Measurements from ENCODE around the gene PFDN5. TPM values are rescaled to one million over a fixed set of nuclear protein-coding genes. Genes with fewer than 3 reads are reported as not detected.
A peak's percentile ranks its signal among the peaks of the same experiment; 100 is the strongest.
"Not testable (repeated sequence)": the region's sequence is repeated elsewhere in the genome, so short reads cannot be mapped to it uniquely, and the experiment has no call there.

The PFDN5 gene
- total RNA-seq, 4 donors from 2014 or later: 656 to 1,200 (median 763) TPM

- Histone ChIP-seq H3K27me3 (no peaks in the 10 kb centered on the region), H3K27ac (no peak overlapping the region), H3K9me3 (no peaks in the 10 kb centered on the region), H3K36me3 (no peaks in the 10 kb centered on the region), H3K4me3 (replicated peaks in 1 of 3) (no peak overlapping the region), H3K4me1 (peaks cover 20 to 23% of the 10 kb centered on the region in 2 donors)
- TF ChIP-seq POLR2A (IDR thresholded peaks at IDR 0.05) (no peak), CTCF (IDR thresholded peaks at IDR 0.05) (no peak)
- intact Hi-C loops (cut with DNase I): no loop called here
- DNase-seq: no peak
These were observed 2.9 kb upstream of the PFDN5 start for GRCh38 chr12:53292426-53292825.

- peaks cover 40 to 51% of the 10 kb centered on the region in 2 donors for H3K4me1 ChIP-seq
- intact Hi-C loops (cut with DNase I): no loop called here
- 3 to 5% methylated on average over 12 of the region's 12 CpGs for WGBS, 2 donors
These were observed 513 bp downstream of the PFDN5 start for GRCh38 chr12:53295891-53296219.

GRCh38 chr12:53297106-53297505 lies 1.8 kb downstream of the PFDN5 start:
- H3K9me3 ChIP-seq; H3K4me3 ChIP-seq (replicated peaks in 1 of 3); intact Hi-C loops (cut with DNase I); H3K27me3 ChIP-seq: not testable (repeated sequence)
- WGBS, 2 donors: 41% methylated on average over 10 of the region's 10 CpGs
- Histone ChIP-seq H3K27ac (peak overlapping the region; percentile 46 to 76 (median 71)), H3K4me1 (peaks cover 40 to 52% of the 10 kb centered on the region in 2 donors), H3K36me3 (peaks cover 0 to 15% of the 10 kb centered on the region in 2 donors)
- peak; percentile 73 to 75 for DNase-seq

More at GRCh38 chr12:53295891-53296219, 513 bp downstream of the PFDN5 start:
- Histone ChIP-seq H3K9me3 (no peaks in the 10 kb centered on the region), H3K4me3 (replicated peaks in 1 of 3) (peak overlapping the region; percentile 18 to 86 (median 68)), H3K27ac (peak overlapping the region; percentile 71 to 82 (median 76)), H3K27me3 (no peaks in the 10 kb centered on the region), H3K36me3 (peaks cover 0 to 6% of the 10 kb centered on the region in 2 donors)
- TF ChIP-seq CTCF (IDR thresholded peaks at IDR 0.05) (no peak), POLR2A (IDR thresholded peaks at IDR 0.05) (no peak)
- DNase-seq: no peak

GRCh38 chr12:53298164-53298563 lies 2.8 kb downstream of the PFDN5 start:
- 30 to 42% methylated on average over 5 of the region's 5 CpGs for WGBS, 2 donors
- peaks cover 8 to 20% of the 10 kb centered on the region in 2 donors for H3K36me3 ChIP-seq
- DNase-seq: no peak
- no peak for TF ChIP-seq POLR2A (IDR thresholded peaks at IDR 0.05)
- no peak for TF ChIP-seq CTCF (IDR thresholded peaks at IDR 0.05)
- H3K27me3 ChIP-seq: no peaks in the 10 kb centered on the region
- H3K4me1 ChIP-seq: peaks cover 40 to 52% of the 10 kb centered on the region in 2 donors
- H3K4me3 ChIP-seq (replicated peaks in 1 of 3): no peak overlapping the region
- H3K27ac ChIP-seq: peak overlapping the region in 2 of 3 donors; percentile 68 to 76
- intact Hi-C loops (cut with DNase I): no loop called here
- no peaks in the 10 kb centered on the region for H3K9me3 ChIP-seq

GRCh38 chr12:53299101-53299453 lies 3.7 kb downstream of the PFDN5 start:
- Histone ChIP-seq H3K27me3 (no peaks in the 10 kb centered on the region), H3K4me3 (replicated peaks in 1 of 3) (peak overlapping the region in 1 of 3 donors; percentile 67), H3K9me3 (no peaks in the 10 kb centered on the region), H3K27ac (peak overlapping the region; percentile 11 to 76 (median 68)), H3K4me1 (peaks cover 40 to 52% of the 10 kb centered on the region in 2 donors), H3K36me3 (peaks cover 10 to 23% of the 10 kb centered on the region in 2 donors)
- TF ChIP-seq CTCF (IDR thresholded peaks at IDR 0.05): peak in 1 of 6 experiments; percentile 8
- TF ChIP-seq POLR2A (IDR thresholded peaks at IDR 0.05): no peak
- intact Hi-C loops (cut with DNase I): no loop called here
- 69 to 74% methylated on average over 5 of the region's 5 CpGs for WGBS, 2 donors
- no peak for DNase-seq
